ENCODE results near the gene MSANTD4. TPM values are rescaled to one million over a fixed set of nuclear protein-coding genes. Genes with fewer than 3 reads are reported as not detected.
"Not testable (repeated sequence)": the region's sequence is repeated elsewhere in the genome, so short reads cannot be mapped to it uniquely, and the experiment has no call there.

The MSANTD4 gene
- total RNA-seq, result 10 to 100 TPM; 14.0 to 17.4 TPM

- Mint-ChIP-seq H3K4me1 (ENCODE audit: low read depth) (peaks cover 35% of the 10 kb centered on the region), H3K27ac (peak within 1 kb of the TSS; percentile 87), H3K27me3 (ENCODE audit: low read depth) (peaks cover 7% of the 10 kb centered on the region), H3K36me3 (ENCODE audit: low read depth) (peaks cover 20% of the 10 kb centered on the region), H3K9me3 (ENCODE audit: insufficient read depth) (no peaks in the 10 kb centered on the region), H3K4me3 (peak within 1 kb of the TSS; percentile 91)
- POLR2A ChIA-PET, result interaction anchor here (1.2 kb wide), 1 partner anchor 55 kb away, joined by 4 read pairs; the partner anchor contains the start of genes AASDHPPT and KBTBD3
- CTCF ChIA-PET, result interaction anchor here (1.8 kb wide), 1 partner anchor 64 kb away, joined by 5 read pairs; no protein-coding TSS in a partner anchor
- DNase-seq, result peak; percentile 98
- ATAC-seq, result peak; percentile 99
Measured at GRCh38 chr11:106021967-106022794, at the start of gene MSANTD4. Gene MSANTD4, minus strand, starts transcription at chr11:106022240. Its CDS starts 11,323 bp downstream, at chr11:106010917.

- no peak overlapping the region for H3K27ac Mint-ChIP-seq
- H3K9me3 Mint-ChIP-seq (ENCODE audit: insufficient read depth), result no peaks in the 10 kb centered on the region
- H3K36me3 Mint-ChIP-seq (ENCODE audit: low read depth), result peaks cover 6% of the 10 kb centered on the region
- DNase-seq, result no peak
- ATAC-seq, result no peak
- H3K4me1 Mint-ChIP-seq (ENCODE audit: low read depth), result peaks cover 4% of the 10 kb centered on the region
- ChIA-PET CTCF (interaction anchor here (1.5 kb wide), 1 partner anchor 17 kb away, joined by 3 read pairs; no protein-coding TSS in a partner anchor), POLR2A (no interaction called here)
- no peaks in the 10 kb centered on the region for H3K27me3 Mint-ChIP-seq (ENCODE audit: low read depth)
- H3K4me3 Mint-ChIP-seq, result no peak overlapping the region
Measured at GRCh38 chr11:106070606-106071005, 48.6 kb upstream of the MSANTD4 start.

- Mint-ChIP-seq H3K27ac (no peak overlapping the region), H3K9me3 (ENCODE audit: insufficient read depth) (no peaks in the 10 kb centered on the region), H3K27me3 (ENCODE audit: low read depth) (no peaks in the 10 kb centered on the region), H3K4me3 (no peak overlapping the region), H3K4me1 (ENCODE audit: low read depth) (peaks cover 9% of the 10 kb centered on the region), H3K36me3 (ENCODE audit: low read depth) (peaks cover 6% of the 10 kb centered on the region)
- ATAC-seq (no peak), DNase-seq (no peak)
- ChIA-PET POLR2A (no interaction called here), CTCF (interaction anchor here (1.5 kb wide), 1 partner anchor 14 kb away, joined by 3 read pairs; the partner anchor contains the start of genes AASDHPPT and KBTBD3)
Measured at GRCh38 chr11:106063009-106063408, 41.0 kb upstream of the MSANTD4 start.

- Mint-ChIP-seq H3K27me3 (ENCODE audit: low read depth) (no peaks in the 10 kb centered on the region), H3K9me3 (ENCODE audit: insufficient read depth) (no peaks in the 10 kb centered on the region), H3K4me1 (ENCODE audit: low read depth) (peaks cover 9% of the 10 kb centered on the region), H3K27ac (no peak overlapping the region), H3K4me3 (no peak overlapping the region), H3K36me3 (ENCODE audit: low read depth) (peaks cover 10% of the 10 kb centered on the region)
- ChIA-PET POLR2A (interaction anchor here (0.5 kb wide), 1 partner anchor 63 kb away, joined by 3 read pairs; no protein-coding TSS in a partner anchor), CTCF (no interaction called here)
- ATAC-seq, result no peak
- DNase-seq, result no peak
Measured at GRCh38 chr11:106061954-106062949, 40.2 kb upstream of the MSANTD4 start.

GRCh38 chr11:106061249-106061784 is 39.3 kb upstream of the MSANTD4 start:
- ATAC-seq, result no peak
- H3K27ac Mint-ChIP-seq, result no peak overlapping the region
- ChIA-PET POLR2A (no interaction called here), CTCF (no interaction called here)
- no peaks in the 10 kb centered on the region for H3K9me3 Mint-ChIP-seq (ENCODE audit: insufficient read depth)
- no peak for DNase-seq
- H3K4me3 Mint-ChIP-seq, result no peak overlapping the region
- H3K36me3 Mint-ChIP-seq (ENCODE audit: low read depth), result peaks cover 10% of the 10 kb centered on the region
- peaks cover 11% of the 10 kb centered on the region for H3K4me1 Mint-ChIP-seq (ENCODE audit: low read depth)
- H3K27me3 Mint-ChIP-seq (ENCODE audit: low read depth), result no peaks in the 10 kb centered on the region

- Mint-ChIP-seq H3K4me1 (ENCODE audit: low read depth) (peaks cover 11% of the 10 kb centered on the region), H3K9me3 (ENCODE audit: insufficient read depth) (no peaks in the 10 kb centered on the region), H3K36me3 (ENCODE audit: low read depth) (peaks cover 5% of the 10 kb centered on the region), H3K4me3 (no peak overlapping the region), H3K27me3 (ENCODE audit: low read depth) (no peaks in the 10 kb centered on the region), H3K27ac (no peak overlapping the region)
- no peak for ATAC-seq
- ChIA-PET POLR2A (no interaction called here), CTCF (interaction anchor here (1.8 kb wide), 1 partner anchor 17 kb away, joined by 7 read pairs; the partner anchor contains the start of genes AASDHPPT and KBTBD3)
- DNase-seq, result no peak
Measured at GRCh38 chr11:106059617-106060016, 37.6 kb upstream of the MSANTD4 start.

GRCh38 chr11:106058377-106058776 is 36.3 kb upstream of the MSANTD4 start:
- H3K27ac Mint-ChIP-seq; POLR2A ChIA-PET; H3K4me3 Mint-ChIP-seq; CTCF ChIA-PET; H3K36me3 Mint-ChIP-seq (ENCODE audit: low read depth); ATAC-seq; H3K27me3 Mint-ChIP-seq (ENCODE audit: low read depth); H3K9me3 Mint-ChIP-seq (ENCODE audit: insufficient read depth); DNase-seq: not testable (repeated sequence)
- peaks cover 11% of the 10 kb centered on the region for H3K4me1 Mint-ChIP-seq (ENCODE audit: low read depth)

GRCh38 chr11:106051103-106051502 is 29.1 kb upstream of the MSANTD4 start:
- Mint-ChIP-seq H3K27ac (no peak overlapping the region), H3K36me3 (ENCODE audit: low read depth) (no peaks in the 10 kb centered on the region), H3K4me3 (no peak overlapping the region), H3K9me3 (ENCODE audit: insufficient read depth) (no peaks in the 10 kb centered on the region), H3K4me1 (ENCODE audit: low read depth) (no peaks in the 10 kb centered on the region), H3K27me3 (ENCODE audit: low read depth) (peaks cover 6% of the 10 kb centered on the region)
- ATAC-seq (no peak), DNase-seq (no peak)
- CTCF ChIA-PET, result no interaction called here
- POLR2A ChIA-PET, result no interaction called here

- no peaks in the 10 kb centered on the region for H3K36me3 Mint-ChIP-seq (ENCODE audit: low read depth)
- no peaks in the 10 kb centered on the region for H3K4me1 Mint-ChIP-seq (ENCODE audit: low read depth)
- ATAC-seq (no peak), DNase-seq (no peak)
- CTCF ChIA-PET, result interaction anchor here (1.1 to 1.5 kb wide), 3 partner anchors 8 to 27 kb away, joined by 3 read pairs; partner anchors contain the start of genes AASDHPPT and KBTBD3
- POLR2A ChIA-PET, result no interaction called here
- no peaks in the 10 kb centered on the region for H3K9me3 Mint-ChIP-seq (ENCODE audit: insufficient read depth)
- H3K4me3 Mint-ChIP-seq, result no peak overlapping the region
- H3K27ac Mint-ChIP-seq, result no peak overlapping the region
- H3K27me3 Mint-ChIP-seq (ENCODE audit: low read depth), result peaks cover 10% of the 10 kb centered on the region
Measured at GRCh38 chr11:106049727-106050476, 27.9 kb upstream of the MSANTD4 start.

GRCh38 chr11:106047631-106048030 is 25.6 kb upstream of the MSANTD4 start:
- H3K9me3 Mint-ChIP-seq (ENCODE audit: insufficient read depth), result no peaks in the 10 kb centered on the region
- H3K4me3 Mint-ChIP-seq, result no peak overlapping the region
- no peak overlapping the region for H3K27ac Mint-ChIP-seq
- peaks cover 16% of the 10 kb centered on the region for H3K27me3 Mint-ChIP-seq (ENCODE audit: low read depth)
- POLR2A ChIA-PET, result no interaction called here
- DNase-seq, result no peak
- no peaks in the 10 kb centered on the region for H3K4me1 Mint-ChIP-seq (ENCODE audit: low read depth)
- CTCF ChIA-PET, result no interaction called here
- H3K36me3 Mint-ChIP-seq (ENCODE audit: low read depth), result no peaks in the 10 kb centered on the region
- no peak for ATAC-seq

- ATAC-seq, result no peak
- POLR2A ChIA-PET, result no interaction called here
Measured at GRCh38 chr11:106043540-106043939, 21.5 kb upstream of the MSANTD4 start.

More at GRCh38 chr11:106043540-106043939, 21.5 kb upstream of the MSANTD4 start:
- CTCF ChIA-PET, result no interaction called here
- Mint-ChIP-seq H3K36me3 (ENCODE audit: low read depth) (no peaks in the 10 kb centered on the region), H3K9me3 (ENCODE audit: insufficient read depth) (no peaks in the 10 kb centered on the region), H3K27me3 (ENCODE audit: low read depth) (peaks cover 14% of the 10 kb centered on the region), H3K4me3 (no peak overlapping the region), H3K27ac (no peak overlapping the region), H3K4me1 (ENCODE audit: low read depth) (no peaks in the 10 kb centered on the region)
- DNase-seq, result no peak

Measured in activated CD8-positive, alpha-beta T cell treated with anti-CD3 and anti-CD28 coated beads, Interleukin-2, amount 10 ng/mL, durations not matched to agents 7 days and 5 days (primary cell).